Thymus (tissue), 11 donors: ENCODE measurements around the gene ITGAX. TPM values are rescaled to one million over a fixed set of nuclear protein-coding genes. Genes with fewer than 3 reads are reported as not detected.

Experiments used
- DNase-seq, 9 donors: peaks; one replicate each; pipeline ENCODE4 v3.0.0-alpha.2; 2013; ENCODE audit warnings: low spot score in 9 of 9, low read depth in 6 of 9, missing footprints in 1 of 9
- H3K27ac ChIP-seq, 2 donors: one replicate each; pipeline ENCODE4 v1.5.1; 2013; ENCODE audit warnings: control low read depth in 1 of 2, low read depth in 1 of 2, low read length in 1 of 2, mild to moderate bottlenecking in 1 of 2, moderate library complexity in 1 of 2
- H3K27me3 ChIP-seq, 2 donors: one replicate each; pipeline ENCODE4 v1.5.1; 2013; ENCODE audit warnings: low read length in 1 of 2; ENCODE audit not compliant: control insufficient read depth in 2 of 2, insufficient read depth in 1 of 2
- H3K36me3 ChIP-seq, 2 donors: one replicate each; pipeline ENCODE4 v1.5.1; 2013; ENCODE audit warnings: low read length in 1 of 2, mild to moderate bottlenecking in 1 of 2, moderate library complexity in 1 of 2; ENCODE audit not compliant: control insufficient read depth in 2 of 2, insufficient read depth in 2 of 2
- H3K4me1 ChIP-seq, 2 donors: one replicate each; pipeline ENCODE4 v1.5.1; 2013; ENCODE audit warnings: low read length in 2 of 2; ENCODE audit not compliant: control insufficient read depth in 2 of 2, insufficient read depth in 2 of 2
- H3K4me3 ChIP-seq, 2 donors: one replicate each; pipeline ENCODE4 v1.5.1; 2013; ENCODE audit warnings: low read length in 2 of 2, control low read depth in 1 of 2, mild to moderate bottlenecking in 1 of 2
- H3K9me3 ChIP-seq, 2 donors: one replicate each; pipeline ENCODE4 v1.5.1; 2013; ENCODE audit warnings: low read length in 1 of 2, mild to moderate bottlenecking in 1 of 2; ENCODE audit not compliant: control insufficient read depth in 2 of 2, insufficient read depth in 1 of 2
- WGBS: extraction: QIAGEN DNeasy Blood & Tissue Kit; methylation state at CpG from one replicate; pipeline ENCODE4 v1.1.7; 2013; 5-methylcytosine and 5-hydroxymethylcytosine counted together
- polyA plus RNA-seq: library from polyadenylated mRNA; stranded (reverse); fragments of 200-250 nt; gene quantifications from one replicate; pipeline ENCODE4 v1.2.3, GENCODE V29; 2013
- total RNA-seq: library from RNA; stranded (reverse); fragments of 120-200 nt; gene quantifications from one replicate; pipeline ENCODE4 v1.2.4, GENCODE V29; 2013
- donor health status: healthy.

The ITGAX gene
- total and polyA plus RNA-seq, 2 donors, result 3.5 to 15.5 TPM

DNA sequence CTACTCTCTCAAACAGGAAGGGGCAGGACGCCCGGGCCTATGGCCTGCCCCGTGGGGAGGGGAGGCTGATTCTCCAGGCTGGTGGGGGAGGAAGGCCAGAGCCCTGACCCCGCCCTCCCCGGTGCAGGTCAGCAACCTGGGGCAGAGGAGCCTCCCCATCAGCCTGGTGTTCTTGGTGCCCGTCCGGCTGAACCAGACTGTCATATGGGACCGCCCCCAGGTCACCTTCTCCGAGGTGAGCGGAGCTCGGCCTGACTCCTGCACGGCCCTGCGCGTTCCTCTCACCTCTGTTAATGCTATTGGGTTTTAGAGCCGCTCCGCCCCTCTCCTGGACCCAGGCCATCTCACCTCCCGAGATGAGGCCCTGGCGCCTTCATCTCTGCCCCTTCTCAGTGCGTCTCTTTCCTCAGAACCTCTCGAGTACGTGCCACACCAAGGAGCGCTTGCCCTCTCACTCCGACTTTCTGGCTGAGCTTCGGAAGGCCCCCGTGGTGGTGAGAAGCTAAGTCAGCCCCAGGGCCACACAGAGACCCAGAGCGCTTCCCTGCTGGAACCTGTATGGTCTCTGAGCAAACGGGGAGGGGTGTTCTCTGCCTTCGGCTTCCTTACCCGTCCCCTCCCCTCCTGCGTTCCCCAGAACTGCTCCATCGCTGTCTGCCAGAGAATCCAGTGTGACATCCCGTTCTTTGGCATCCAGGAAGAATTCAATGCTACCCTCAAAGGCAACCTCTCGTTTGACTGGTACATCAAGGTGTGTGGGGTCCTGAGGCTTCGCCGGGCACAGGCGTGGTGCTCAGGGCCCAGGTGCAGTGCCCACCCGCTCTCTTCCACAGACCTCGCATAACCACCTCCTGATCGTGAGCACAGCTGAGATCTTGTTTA, 25.1 kb upstream of the ITGAX start:
- peaks cover 0 to 26% of the 10 kb centered on the region in 2 donors for H3K27me3 ChIP-seq
- H3K9me3 ChIP-seq, result no peaks in the 10 kb centered on the region
- H3K27ac ChIP-seq, result no peak overlapping the region
- peaks cover 6 to 8% of the 10 kb centered on the region in 2 donors for H3K4me1 ChIP-seq
- 94% methylated on average over 39 of the region's 39 CpGs for WGBS
- H3K36me3 ChIP-seq, result no peaks in the 10 kb centered on the region
- DNase-seq, result no peak
- H3K4me3 ChIP-seq, result no peak overlapping the region

DNA sequence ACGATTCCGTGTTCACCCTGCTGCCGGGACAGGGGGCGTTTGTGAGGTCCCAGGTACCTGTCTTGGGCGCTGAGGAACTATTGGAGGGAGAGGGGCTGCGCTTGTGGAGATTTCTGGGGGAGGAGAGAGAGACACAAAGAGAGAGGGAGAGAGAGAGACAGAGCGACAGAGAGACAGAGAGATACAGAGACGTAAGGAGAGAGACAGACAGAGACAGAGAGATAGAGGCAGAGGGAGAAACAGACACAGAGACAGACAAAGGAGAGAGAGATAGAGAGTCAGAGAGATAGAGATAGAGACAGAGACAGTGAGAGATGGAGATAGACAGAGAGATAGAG, 24.5 kb upstream of the ITGAX start:
- Histone ChIP-seq H3K36me3 (no peaks in the 10 kb centered on the region), H3K4me3 (no peak overlapping the region), H3K4me1 (peaks cover 6 to 8% of the 10 kb centered on the region in 2 donors), H3K27ac (no peak overlapping the region), H3K9me3 (no peaks in the 10 kb centered on the region), H3K27me3 (peaks cover 0 to 26% of the 10 kb centered on the region in 2 donors)
- 90% methylated on average over 8 of the region's 8 CpGs for WGBS
- DNase-seq, result no peak

DNA sequence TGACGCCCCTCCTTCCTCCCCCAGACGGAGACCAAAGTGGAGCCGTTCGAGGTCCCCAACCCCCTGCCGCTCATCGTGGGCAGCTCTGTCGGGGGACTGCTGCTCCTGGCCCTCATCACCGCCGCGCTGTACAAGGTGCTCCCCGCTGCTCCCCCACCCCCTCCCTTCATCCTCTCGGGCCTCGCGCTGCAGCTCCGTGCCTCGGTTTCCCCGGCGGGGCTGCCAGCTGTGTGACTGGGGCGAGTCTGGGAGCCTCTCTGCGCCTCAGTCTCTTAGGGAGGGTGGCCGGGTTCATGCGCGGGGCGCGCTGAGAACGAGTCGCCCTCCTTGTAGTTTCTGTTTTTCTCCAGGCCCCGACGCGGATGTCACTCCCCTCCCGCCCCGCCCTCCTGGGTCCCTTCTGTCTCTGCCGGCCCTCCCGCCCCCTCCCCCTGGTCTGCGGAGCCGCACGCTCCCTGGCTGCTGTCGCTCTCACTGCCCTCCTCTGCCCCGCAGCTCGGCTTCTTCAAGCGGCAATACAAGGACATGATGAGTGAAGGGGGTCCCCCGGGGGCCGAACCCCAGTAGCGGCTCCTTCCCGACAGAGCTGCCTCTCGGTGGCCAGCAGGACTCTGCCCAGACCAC, 23.7 kb upstream of the ITGAX start:
- peak overlapping the region; percentile 42 to 56 for H3K4me3 ChIP-seq
- WGBS, result 4% methylated on average over 46 of the region's 46 CpGs
- H3K4me1 ChIP-seq, result peaks cover 6 to 8% of the 10 kb centered on the region in 2 donors
- H3K9me3 ChIP-seq, result no peaks in the 10 kb centered on the region
- H3K36me3 ChIP-seq, result no peaks in the 10 kb centered on the region
- no peak overlapping the region for H3K27ac ChIP-seq
- peaks cover 0 to 26% of the 10 kb centered on the region in 2 donors for H3K27me3 ChIP-seq
- peak in 4 of 9 donors; percentile 20 to 59 (median 43) for DNase-seq

DNA sequence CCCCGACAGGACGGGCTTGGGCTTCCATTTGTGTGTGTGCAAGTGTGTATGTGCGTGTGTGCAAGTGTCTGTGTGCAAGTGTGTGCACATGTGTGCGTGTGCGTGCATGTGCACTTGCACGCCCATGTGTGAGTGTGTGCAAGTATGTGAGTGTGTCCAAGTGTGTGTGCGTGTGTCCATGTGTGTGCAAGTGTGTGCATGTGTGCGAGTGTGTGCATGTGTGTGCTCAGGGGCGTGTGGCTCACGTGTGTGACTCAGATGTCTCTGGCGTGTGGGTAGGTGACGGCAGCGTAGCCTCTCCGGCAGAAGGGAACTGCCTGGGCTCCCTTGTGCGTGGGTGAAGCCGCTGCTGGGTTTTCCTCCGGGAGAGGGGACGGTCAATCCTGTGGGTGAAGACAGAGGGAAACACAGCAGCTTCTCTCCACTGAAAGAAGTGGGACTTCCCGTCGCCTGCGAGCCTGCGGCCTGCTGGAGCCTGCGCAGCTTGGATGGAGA, 23.1 kb upstream of the ITGAX start:
- no peak overlapping the region for H3K27ac ChIP-seq
- peaks cover 6 to 8% of the 10 kb centered on the region in 2 donors for H3K4me1 ChIP-seq
- H3K27me3 ChIP-seq, result peaks cover 0 to 26% of the 10 kb centered on the region in 2 donors
- H3K9me3 ChIP-seq, result no peaks in the 10 kb centered on the region
- no peak overlapping the region for H3K4me3 ChIP-seq
- no peaks in the 10 kb centered on the region for H3K36me3 ChIP-seq
- WGBS, result 94% methylated on average over 23 of the region's 23 CpGs
- DNase-seq, result no peak

DNA sequence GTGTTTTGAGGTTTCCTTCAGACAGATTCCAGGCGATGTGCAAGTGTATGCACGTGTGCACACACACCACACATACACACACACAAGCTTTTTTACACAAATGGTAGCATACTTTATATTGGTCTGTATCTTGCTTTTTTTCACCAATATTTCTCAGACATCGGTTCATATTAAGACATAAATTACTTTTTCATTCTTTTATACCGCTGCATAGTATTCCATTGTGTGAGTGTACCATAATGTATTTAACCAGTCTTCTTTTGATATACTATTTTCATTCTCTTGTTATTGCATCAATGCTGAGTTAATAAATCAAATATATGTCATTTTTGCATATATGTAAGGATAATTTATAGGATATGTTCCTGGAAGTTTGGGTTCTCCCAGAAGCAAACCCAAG, 22.4 kb upstream of the ITGAX start:
- H3K27me3 ChIP-seq, result peaks cover 0 to 26% of the 10 kb centered on the region in 2 donors
- H3K4me3 ChIP-seq, result no peak overlapping the region
- H3K36me3 ChIP-seq, result no peaks in the 10 kb centered on the region
- H3K4me1 ChIP-seq, result peaks cover 6 to 7% of the 10 kb centered on the region in 2 donors
- WGBS, result 98% methylated on average over 4 of the region's 4 CpGs
- H3K9me3 ChIP-seq, result no peaks in the 10 kb centered on the region
- no peak for DNase-seq
- H3K27ac ChIP-seq, result no peak overlapping the region

DNA sequence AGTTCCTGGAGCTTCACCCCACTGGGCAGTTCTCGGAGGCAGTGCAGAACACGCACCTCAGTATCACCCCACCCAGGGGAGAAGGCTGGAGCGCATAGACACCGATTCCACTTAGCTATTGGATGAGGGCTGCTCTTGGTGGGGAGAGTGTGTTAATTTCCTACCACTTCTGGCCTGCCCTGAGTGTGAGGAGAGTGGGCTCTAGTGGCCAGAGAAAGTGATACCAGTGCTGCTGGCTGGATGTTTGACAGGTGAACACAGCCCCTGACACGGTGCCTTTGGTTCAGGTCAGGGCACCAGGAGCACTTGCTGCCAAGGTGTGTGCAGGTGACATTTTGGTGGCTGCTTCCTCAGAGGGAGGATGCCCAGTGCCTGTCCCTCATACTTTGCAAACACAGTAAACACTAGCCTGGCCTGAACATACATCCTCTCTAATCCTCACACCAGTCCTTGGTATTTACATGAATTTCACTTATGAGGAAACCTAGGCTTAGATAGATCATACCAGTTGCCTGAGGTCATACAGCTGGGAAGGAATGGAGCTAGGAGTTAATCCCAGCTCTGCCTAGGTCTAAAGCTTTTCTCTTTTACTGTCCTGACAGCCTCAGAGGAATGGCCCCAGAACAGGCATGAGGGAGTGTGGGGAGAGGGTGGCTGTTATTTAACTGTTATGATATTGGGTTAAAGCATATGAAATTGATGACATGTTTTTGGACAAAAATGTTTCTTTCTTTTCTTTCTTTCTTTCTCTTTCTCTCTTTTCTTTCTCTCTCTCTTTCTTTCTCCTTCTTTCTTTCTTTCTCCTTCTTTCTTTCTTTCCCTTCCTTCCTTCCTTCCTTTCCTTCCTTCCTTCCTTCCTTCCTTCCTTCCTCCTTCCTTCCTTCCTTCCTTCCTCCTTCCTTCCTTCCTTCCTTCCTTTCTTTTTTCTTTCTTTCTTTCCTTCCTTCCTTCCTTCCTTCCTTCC, 21.0 kb upstream of the ITGAX start:
- Histone ChIP-seq H3K27ac (no peak overlapping the region), H3K4me3 (no peak overlapping the region), H3K9me3 (no peaks in the 10 kb centered on the region), H3K36me3 (no peaks in the 10 kb centered on the region), H3K4me1 (peaks cover 0 to 2% of the 10 kb centered on the region in 2 donors), H3K27me3 (peaks cover 0 to 26% of the 10 kb centered on the region in 2 donors)
- peak in 1 of 9 donors; percentile 34 for DNase-seq
- 21% methylated on average over 5 of the region's 5 CpGs for WGBS

DNA sequence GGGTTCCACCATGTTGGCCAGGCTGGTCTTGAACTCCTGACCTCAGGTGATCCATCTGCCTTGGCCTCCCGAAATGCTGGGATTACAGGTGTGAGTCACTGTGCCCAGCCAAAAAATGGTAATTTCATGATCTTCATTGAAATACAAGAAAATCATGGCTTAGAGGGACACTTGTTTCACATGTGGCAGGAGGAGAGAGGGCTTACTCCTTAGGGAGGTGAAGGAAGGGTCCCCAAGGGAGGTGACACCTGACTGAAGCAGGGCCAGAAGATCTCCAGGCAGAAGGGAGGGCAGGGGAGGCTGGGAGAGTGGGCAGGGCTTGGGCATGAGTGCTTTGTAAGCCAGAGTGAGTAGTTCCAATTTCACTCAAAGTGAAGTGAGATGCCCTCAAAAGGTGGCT, 20.0 kb upstream of the ITGAX start:
- WGBS, result 98% methylated on average over 1 of the region's 1 CpG
- H3K4me1 ChIP-seq, result peaks cover 0 to 2% of the 10 kb centered on the region in 2 donors
- H3K36me3 ChIP-seq, result no peaks in the 10 kb centered on the region
- no peak overlapping the region for H3K4me3 ChIP-seq
- H3K27ac ChIP-seq, result no peak overlapping the region
- no peak for DNase-seq
- H3K27me3 ChIP-seq, result peaks cover 0 to 21% of the 10 kb centered on the region in 2 donors
- no peaks in the 10 kb centered on the region for H3K9me3 ChIP-seq

DNA sequence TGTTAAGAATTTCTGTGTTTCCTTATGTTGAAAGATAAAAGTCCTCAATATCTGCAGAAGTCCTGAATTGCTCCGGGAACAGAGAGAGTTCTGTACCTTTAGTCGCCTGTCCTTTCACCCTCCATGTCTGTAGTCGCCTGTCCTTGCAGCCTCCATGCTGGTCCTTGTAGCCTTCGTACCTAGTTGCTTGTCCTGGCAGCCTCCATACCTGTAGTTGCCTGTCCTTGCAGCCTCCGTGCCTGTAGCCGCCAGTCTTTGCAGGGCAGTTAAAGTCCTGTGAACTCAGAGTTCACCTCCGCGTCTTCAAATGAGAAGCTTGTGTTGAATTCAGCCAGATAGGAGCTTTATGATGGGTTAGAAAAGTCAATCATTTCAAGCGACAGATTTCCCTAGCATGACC, 19.5 kb upstream of the ITGAX start:
- peaks cover 0 to 2% of the 10 kb centered on the region in 2 donors for H3K4me1 ChIP-seq
- peaks cover 0 to 16% of the 10 kb centered on the region in 2 donors for H3K27me3 ChIP-seq
- no peaks in the 10 kb centered on the region for H3K9me3 ChIP-seq
- 96% methylated on average over 9 of the region's 9 CpGs for WGBS
- H3K36me3 ChIP-seq, result no peaks in the 10 kb centered on the region
- DNase-seq, result no peak
- no peak overlapping the region for H3K4me3 ChIP-seq
- no peak overlapping the region for H3K27ac ChIP-seq
